Measurements from ENCODE around the gene BBX.

Gene BBX

DNA sequence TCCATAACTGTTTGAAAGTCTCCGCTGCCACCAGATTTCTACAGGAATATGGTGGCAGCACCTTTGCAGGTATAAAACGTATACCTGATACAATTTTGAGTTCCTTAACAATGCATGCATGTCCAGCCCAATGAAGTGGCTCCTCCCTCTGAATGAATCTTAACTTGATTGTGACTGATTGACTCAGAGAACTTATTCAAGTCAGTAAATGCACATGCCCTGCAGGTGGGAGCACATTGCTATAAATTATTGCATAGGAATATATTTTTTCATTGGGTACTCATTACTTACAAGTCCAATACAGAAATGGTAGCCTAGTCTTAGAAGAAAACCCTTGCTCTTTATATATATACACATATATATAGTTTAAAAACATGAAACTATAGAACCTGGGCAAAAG, 259.3 kb downstream of the BBX start:
- Histone ChIP-seq H3K27ac (replicated peaks) (no peak overlapping the region), H3K4me3 (replicated peaks; ENCODE audit: insufficient read depth, low read length) (no peak overlapping the region), H3K27me3 (ENCODE audit: insufficient read depth, poor library complexity, severe bottlenecking) (no peaks in the 10 kb centered on the region)
- DNase-seq (ENCODE audit: low read depth in 1 of 2, low spot score in 1 of 2): no peak
- TF ChIP-seq GABPA (IDR thresholded peaks at IDR 0.05; ENCODE audit: low read depth): no peak
- no peak for TF ChIP-seq POLR2AphosphoS5 (IDR thresholded peaks at IDR 0.05; ENCODE audit: low read depth)
- TF ChIP-seq, protein P1, sequence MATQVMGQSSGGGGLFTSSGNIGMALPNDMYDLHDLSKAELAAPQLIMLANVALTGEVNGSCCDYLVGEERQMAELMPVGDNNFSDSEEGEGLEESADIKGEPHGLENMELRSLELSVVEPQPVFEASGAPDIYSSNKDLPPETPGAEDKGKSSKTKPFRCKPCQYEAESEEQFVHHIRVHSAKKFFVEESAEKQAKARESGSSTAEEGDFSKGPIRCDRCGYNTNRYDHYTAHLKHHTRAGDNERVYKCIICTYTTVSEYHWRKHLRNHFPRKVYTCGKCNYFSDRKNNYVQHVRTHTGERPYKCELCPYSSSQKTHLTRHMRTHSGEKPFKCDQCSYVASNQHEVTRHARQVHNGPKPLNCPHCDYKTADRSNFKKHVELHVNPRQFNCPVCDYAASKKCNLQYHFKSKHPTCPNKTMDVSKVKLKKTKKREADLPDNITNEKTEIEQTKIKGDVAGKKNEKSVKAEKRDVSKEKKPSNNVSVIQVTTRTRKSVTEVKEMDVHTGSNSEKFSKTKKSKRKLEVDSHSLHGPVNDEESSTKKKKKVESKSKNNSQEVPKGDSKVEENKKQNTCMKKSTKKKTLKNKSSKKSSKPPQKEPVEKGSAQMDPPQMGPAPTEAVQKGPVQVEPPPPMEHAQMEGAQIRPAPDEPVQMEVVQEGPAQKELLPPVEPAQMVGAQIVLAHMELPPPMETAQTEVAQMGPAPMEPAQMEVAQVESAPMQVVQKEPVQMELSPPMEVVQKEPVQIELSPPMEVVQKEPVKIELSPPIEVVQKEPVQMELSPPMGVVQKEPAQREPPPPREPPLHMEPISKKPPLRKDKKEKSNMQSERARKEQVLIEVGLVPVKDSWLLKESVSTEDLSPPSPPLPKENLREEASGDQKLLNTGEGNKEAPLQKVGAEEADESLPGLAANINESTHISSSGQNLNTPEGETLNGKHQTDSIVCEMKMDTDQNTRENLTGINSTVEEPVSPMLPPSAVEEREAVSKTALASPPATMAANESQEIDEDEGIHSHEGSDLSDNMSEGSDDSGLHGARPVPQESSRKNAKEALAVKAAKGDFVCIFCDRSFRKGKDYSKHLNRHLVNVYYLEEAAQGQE (IDR thresholded peaks at IDR 0.05; ENCODE audit: insufficient replicate concordance, low read depth): no peak
- TF ChIP-seq SPI1 (IDR thresholded peaks at IDR 0.05; ENCODE audit: borderline replicate concordance, low read depth): no peak
- TF ChIP-seq, protein P2, sequence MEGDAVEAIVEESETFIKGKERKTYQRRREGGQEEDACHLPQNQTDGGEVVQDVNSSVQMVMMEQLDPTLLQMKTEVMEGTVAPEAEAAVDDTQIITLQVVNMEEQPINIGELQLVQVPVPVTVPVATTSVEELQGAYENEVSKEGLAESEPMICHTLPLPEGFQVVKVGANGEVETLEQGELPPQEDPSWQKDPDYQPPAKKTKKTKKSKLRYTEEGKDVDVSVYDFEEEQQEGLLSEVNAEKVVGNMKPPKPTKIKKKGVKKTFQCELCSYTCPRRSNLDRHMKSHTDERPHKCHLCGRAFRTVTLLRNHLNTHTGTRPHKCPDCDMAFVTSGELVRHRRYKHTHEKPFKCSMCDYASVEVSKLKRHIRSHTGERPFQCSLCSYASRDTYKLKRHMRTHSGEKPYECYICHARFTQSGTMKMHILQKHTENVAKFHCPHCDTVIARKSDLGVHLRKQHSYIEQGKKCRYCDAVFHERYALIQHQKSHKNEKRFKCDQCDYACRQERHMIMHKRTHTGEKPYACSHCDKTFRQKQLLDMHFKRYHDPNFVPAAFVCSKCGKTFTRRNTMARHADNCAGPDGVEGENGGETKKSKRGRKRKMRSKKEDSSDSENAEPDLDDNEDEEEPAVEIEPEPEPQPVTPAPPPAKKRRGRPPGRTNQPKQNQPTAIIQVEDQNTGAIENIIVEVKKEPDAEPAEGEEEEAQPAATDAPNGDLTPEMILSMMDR (IDR thresholded peaks at IDR 0.05; ENCODE audit: insufficient read depth, low read length): no peak

DNA sequence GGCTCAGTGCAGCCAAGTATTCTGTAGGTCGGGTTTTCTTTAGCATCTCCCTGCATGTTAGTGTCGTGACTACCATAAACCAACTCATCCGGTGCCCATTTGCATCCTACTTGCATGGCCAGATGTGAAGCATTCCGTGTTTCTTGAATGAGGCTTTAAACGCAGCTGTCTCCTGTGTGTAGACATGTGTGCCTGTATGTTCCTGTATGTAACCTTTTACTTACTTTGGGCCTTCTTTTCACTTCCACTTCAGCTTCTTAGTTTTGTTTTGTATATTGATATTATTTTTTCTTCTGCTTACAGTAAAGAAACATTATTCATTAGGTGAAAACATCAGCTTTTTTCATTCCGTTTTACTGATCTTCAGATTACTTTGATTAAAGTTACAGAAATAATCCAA, 267.9 kb downstream of the BBX start:
- Histone ChIP-seq H3K27me3 (ENCODE audit: insufficient read depth, poor library complexity, severe bottlenecking) (no peaks in the 10 kb centered on the region), H3K4me3 (replicated peaks; ENCODE audit: insufficient read depth, low read length) (no peak overlapping the region), H3K27ac (replicated peaks) (no peak overlapping the region)
- no peak for TF ChIP-seq SPI1 (IDR thresholded peaks at IDR 0.05; ENCODE audit: borderline replicate concordance, low read depth)
- TF ChIP-seq, protein P1 (IDR thresholded peaks at IDR 0.05; ENCODE audit: insufficient replicate concordance, low read depth): no peak
- TF ChIP-seq, protein P2 (IDR thresholded peaks at IDR 0.05; ENCODE audit: insufficient read depth, low read length): no peak
- no peak for TF ChIP-seq POLR2AphosphoS5 (IDR thresholded peaks at IDR 0.05; ENCODE audit: low read depth)
- no peak for TF ChIP-seq GABPA (IDR thresholded peaks at IDR 0.05; ENCODE audit: low read depth)
- no peak for DNase-seq (ENCODE audit: low read depth in 1 of 2, low spot score in 1 of 2)

DNA sequence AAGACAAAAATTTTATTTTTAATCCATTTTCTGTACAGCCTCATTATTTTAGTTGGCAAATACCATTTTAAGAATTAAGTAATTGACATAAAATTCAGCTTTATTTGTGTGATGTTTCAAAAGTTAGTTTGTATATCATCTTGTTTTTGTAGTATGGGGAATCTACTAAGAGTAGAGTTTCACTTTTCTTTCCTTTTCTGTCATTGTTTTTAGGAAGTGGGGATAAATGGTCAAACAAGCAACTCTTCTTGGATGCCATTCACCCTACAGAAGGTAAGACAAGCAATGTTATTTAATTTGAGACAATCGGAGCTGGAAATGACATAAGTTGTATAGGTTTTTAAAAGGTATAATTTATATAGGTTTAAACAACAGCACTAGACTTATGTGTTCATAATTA, 268.3 kb downstream of the BBX start:
- DNase-seq (ENCODE audit: low read depth in 1 of 2, low spot score in 1 of 2): no peak
- H3K27ac ChIP-seq (replicated peaks): no peak overlapping the region
- TF ChIP-seq, protein P2 (IDR thresholded peaks at IDR 0.05; ENCODE audit: insufficient read depth, low read length): no peak
- TF ChIP-seq, protein P1 (IDR thresholded peaks at IDR 0.05; ENCODE audit: insufficient replicate concordance, low read depth): no peak
- TF ChIP-seq SPI1 (IDR thresholded peaks at IDR 0.05; ENCODE audit: borderline replicate concordance, low read depth) (no peak), GABPA (IDR thresholded peaks at IDR 0.05; ENCODE audit: low read depth) (no peak), POLR2AphosphoS5 (IDR thresholded peaks at IDR 0.05; ENCODE audit: low read depth) (no peak)
- no peaks in the 10 kb centered on the region for H3K27me3 ChIP-seq (ENCODE audit: insufficient read depth, poor library complexity, severe bottlenecking)
- H3K4me3 ChIP-seq (replicated peaks; ENCODE audit: insufficient read depth, low read length): no peak overlapping the region
